Hippocampal formation (tissue), 2 donors: ENCODE data around the gene NLGN4X.
A peak's percentile ranks its signal among the peaks of the same experiment; 100 is the strongest.

Experiments
- DNase-seq, 2 donors: peaks; one replicate each; lab custom pipeline; 2025; lab: John Stamatoyannopoulos, UW

NLGN4X gene

GRCh38 chrX:6151971-6152370 lies 76.7 kb downstream of the NLGN4X start:
- no peak for DNase-seq

- no peak for DNase-seq
Observed at GRCh38 chrX:6149060-6149872, 79.4 kb downstream of the NLGN4X start.

GRCh38 chrX:6134255-6134654 lies 94.4 kb downstream of the NLGN4X start:
- no peak for DNase-seq

- no peak for DNase-seq
Observed at GRCh38 chrX:6132970-6133369, 95.7 kb downstream of the NLGN4X start.

- no peak for DNase-seq
Observed at GRCh38 chrX:6131287-6131686, 97.4 kb downstream of the NLGN4X start.

- no peak for DNase-seq
Observed at GRCh38 chrX:6129195-6129594, 99.5 kb downstream of the NLGN4X start.

- DNase-seq = no peak
Observed at GRCh38 chrX:6120329-6120728, 108.3 kb downstream of the NLGN4X start.

- no peak for DNase-seq
Observed at GRCh38 chrX:6095469-6095868, 133.2 kb downstream of the NLGN4X start.

GRCh38 chrX:6074532-6074931 lies 154.1 kb downstream of the NLGN4X start:
- no peak for DNase-seq

- no peak for DNase-seq
Observed at GRCh38 chrX:6071731-6072130, 156.9 kb downstream of the NLGN4X start.

GRCh38 chrX:6067600-6067999 lies 161.1 kb downstream of the NLGN4X start:
- DNase-seq = no peak

- DNase-seq = no peak
Observed at GRCh38 chrX:6053141-6053540, 175.5 kb downstream of the NLGN4X start.

- DNase-seq = no peak
Observed at GRCh38 chrX:6052111-6052745, 176.4 kb downstream of the NLGN4X start.

- no peak for DNase-seq
Observed at GRCh38 chrX:6049132-6049531, 179.5 kb downstream of the NLGN4X start.

GRCh38 chrX:6041630-6042029 lies 187.0 kb downstream of the NLGN4X start:
- no peak for DNase-seq

GRCh38 chrX:6029014-6029413 lies 199.7 kb downstream of the NLGN4X start:
- DNase-seq = no peak

- no peak for DNase-seq
Observed at GRCh38 chrX:6026980-6027379, 201.7 kb downstream of the NLGN4X start.

- no peak for DNase-seq
Observed at GRCh38 chrX:6026429-6026828, 202.2 kb downstream of the NLGN4X start.

- DNase-seq = no peak
Observed at GRCh38 chrX:6024204-6024603, 204.5 kb downstream of the NLGN4X start.

- DNase-seq = peak in 1 of 2 donors; percentile 11
Observed at GRCh38 chrX:6021316-6022091, 207.2 kb downstream of the NLGN4X start.

- DNase-seq = no peak
Observed at GRCh38 chrX:6019076-6019475, 209.6 kb downstream of the NLGN4X start.

GRCh38 chrX:6015423-6015822 lies 213.2 kb downstream of the NLGN4X start:
- DNase-seq = no peak

GRCh38 chrX:6012357-6012756 lies 216.3 kb downstream of the NLGN4X start:
- DNase-seq = no peak
